ENCODE measurements around the gene MPP4.

MPP4 gene

GRCh38 chr2:201621293-201621999 lies 77.0 kb downstream of the MPP4 start:
- no peak for DNase-seq

GRCh38 chr2:201618744-201619662 lies 79.4 kb downstream of the MPP4 start:
- no peak for DNase-seq

GRCh38 chr2:201608021-201608420 lies 90.4 kb downstream of the MPP4 start:
- DNase-seq: no peak

GRCh38 chr2:201607568-201607967 lies 90.9 kb downstream of the MPP4 start:
- DNase-seq: no peak

GRCh38 chr2:201600906-201601305 lies 97.5 kb downstream of the MPP4 start:
- no peak for DNase-seq

GRCh38 chr2:201597397-201597796 lies 101.0 kb downstream of the MPP4 start:
- no peak for DNase-seq
